22Rv1 (cell line): Measurements from ENCODE around the gene NPDC1.
A peak's percentile ranks its signal among the peaks of the same experiment; 100 is the strongest.

Experiments
- H3K27ac ChIP-seq: fragments of 450-650 bp; 2 replicates; pipeline ENCODE4 v1.5.1; 2017
- CTCF ChIP-seq: fragments of 450-650 bp; IDR thresholded peaks from 2 replicates; pipeline ENCODE4 v1.5.1; 2017; ENCODE audit warnings: mild to moderate bottlenecking
- ZFX ChIP-seq: fragments of 450-650 bp; IDR thresholded peaks from 2 replicates; pipeline ENCODE4 v1.6.1; 2017; ENCODE audit warnings: antibody characterized with exemption, borderline replicate concordance

NPDC1 gene

DNA sequence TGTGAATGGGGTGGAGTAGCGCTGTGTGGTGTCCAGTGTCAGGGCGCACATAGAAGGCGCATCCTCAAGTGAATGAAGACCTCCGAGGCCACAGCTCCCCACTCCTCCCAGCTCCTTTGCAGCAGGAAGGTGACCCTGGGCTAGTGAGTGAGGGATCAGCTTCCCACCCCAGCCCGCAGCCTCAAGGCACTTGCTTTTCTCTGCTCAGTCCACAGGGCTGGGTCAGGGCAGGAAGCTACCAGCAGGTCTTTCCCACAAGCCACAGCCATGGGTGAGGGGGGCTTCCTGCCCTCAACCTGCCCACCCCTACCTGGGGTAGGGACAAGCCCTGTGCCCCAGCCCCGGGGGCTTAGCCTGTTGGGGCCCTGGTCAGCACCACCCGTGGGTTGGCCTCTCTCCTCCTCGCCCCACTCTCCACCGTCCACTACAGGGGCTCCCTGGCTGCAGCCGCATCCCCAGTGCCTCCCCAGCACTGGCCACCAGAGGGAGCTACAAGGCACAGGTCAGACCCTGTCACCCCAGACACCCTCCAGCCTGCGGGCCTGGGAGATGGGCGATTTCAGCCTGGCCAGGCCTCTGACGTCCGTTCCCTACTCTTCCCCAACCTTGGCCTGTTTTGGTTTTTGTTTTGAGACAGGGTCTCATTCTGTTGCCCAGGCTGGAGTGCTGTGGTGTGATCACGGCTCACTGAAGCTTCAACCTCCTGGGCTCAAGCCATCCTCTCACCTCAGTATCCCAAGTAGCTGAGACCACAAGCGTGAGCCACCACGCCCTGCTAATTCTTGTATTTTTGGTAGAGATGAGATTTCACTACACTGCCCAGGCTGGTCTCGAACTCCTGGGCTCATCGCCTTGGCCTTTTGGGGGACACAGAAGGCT, 16.7 kb downstream of the NPDC1 start:
- H3K27ac ChIP-seq, result peak overlapping the region; percentile 91
- no peak for TF ChIP-seq ZFX
- peak; percentile 93 for TF ChIP-seq CTCF

DNA sequence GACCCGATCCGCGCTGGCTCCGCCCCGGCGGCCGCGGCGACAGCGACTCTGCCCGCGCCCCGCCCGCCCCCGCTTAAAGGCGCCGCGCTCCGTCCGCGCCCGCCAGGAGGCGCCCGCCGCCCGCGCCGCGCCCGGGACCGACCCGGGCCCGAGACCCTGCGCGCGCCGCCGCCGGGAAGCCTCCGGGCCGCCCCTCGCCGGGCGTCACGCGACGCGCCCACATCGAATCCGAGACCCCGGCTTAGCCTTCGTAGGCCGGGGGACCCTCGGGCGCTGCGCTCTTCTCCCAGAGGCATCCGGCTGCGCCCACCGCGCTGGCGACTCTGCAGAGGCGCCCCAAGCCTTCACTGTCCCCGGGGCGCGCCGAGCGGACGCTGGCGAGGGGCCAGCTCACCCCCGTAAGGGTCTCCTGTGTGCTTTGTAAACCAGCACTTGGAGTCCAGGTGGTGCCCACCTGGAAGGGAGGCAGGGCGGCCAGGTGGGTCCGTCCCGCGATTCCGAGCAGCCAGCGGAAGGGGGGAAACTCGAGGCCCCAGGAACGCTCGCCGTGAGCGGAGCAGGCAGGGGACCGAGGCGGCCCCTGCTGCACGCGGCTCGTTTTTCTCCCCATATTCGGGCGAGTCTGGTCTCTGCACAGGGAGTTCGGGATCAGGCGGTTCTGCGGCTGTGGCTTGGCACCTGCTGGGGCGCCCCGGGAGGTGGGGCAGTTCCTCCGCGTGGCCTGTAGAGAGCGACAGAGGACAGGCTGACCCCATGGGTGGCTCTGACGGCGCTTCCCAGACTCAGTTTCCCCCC, 17.5 kb downstream of the NPDC1 start:
- H3K27ac ChIP-seq, result peak overlapping the region; percentile 91
- TF ChIP-seq CTCF (peak; percentile 73), ZFX (no peak)

DNA sequence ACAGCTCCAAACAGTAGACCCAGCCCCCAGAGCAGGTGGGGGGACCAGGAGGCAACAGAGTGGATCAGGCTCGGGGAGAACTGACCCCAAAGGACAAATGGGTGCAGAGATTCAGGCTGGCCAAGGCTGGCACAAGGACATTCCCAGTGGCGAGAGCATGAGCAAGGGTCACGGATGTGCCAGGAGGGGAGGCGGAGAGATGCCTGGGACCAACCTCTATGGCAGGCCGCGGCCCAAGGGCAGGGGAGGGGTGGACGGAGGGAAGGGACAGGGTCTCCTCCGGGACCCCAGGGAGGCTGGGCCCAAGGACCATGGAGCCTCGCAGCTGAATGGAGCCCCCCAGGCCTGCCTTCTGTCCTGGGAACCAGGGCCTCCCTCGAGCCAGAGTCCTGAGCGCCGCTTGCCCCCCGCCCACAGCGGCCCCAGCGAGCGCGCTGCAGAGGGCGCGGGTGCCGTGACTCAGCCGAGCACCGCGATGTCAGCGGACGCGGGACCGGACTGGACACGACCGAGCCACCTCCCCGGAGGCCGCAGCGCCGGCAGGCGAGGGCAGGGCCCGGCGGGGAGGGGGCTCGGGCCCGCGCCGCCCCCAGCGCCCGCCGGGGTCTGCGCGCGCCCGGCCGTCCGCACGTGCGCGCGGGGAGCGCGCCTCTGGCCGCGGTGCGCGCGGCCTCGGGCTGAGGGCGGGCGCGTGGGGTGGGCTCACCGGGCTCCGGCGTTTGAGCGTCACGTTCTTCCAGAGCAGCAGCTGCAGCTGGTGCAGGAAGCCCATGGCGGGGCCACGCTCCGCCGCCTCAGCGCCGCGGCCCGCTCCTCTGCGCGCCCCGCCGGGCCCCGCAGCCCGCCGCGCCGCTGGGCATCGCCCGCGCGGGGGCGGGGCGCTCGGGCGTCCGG, 18.4 kb downstream of the NPDC1 start, which contains the start of gene ABCA2:
TSS of gene ABCA2 (minus strand) at position 869 of the 894 bp plus-strand sequence. CDS start at position 772, 97 bp downstream.
- H3K27ac ChIP-seq, result peak within 1 kb of the TSS; percentile 91
- TF ChIP-seq ZFX, result no peak
- no peak for TF ChIP-seq CTCF

- TF ChIP-seq ZFX (no peak), CTCF (no peak)
- H3K27ac ChIP-seq, result peak overlapping the region; percentile 91
These were observed 19.1 kb downstream of the NPDC1 start for GRCh38 chr9:137026828-137027227.

- no peak for TF ChIP-seq ZFX
- no peak for TF ChIP-seq CTCF
- H3K27ac ChIP-seq, result peak overlapping the region; percentile 91
These were observed 19.6 kb downstream of the NPDC1 start for GRCh38 chr9:137026384-137026783.

GRCh38 chr9:137025517-137025966, 20.4 kb downstream of the NPDC1 start:
- peak overlapping the region; percentile 91 for H3K27ac ChIP-seq
- peak; percentile 55 for TF ChIP-seq CTCF
- TF ChIP-seq ZFX, result no peak
